HG03354 (cell line): ENCODE measurements around the gene DAZ3.
"Not testable (repeated sequence)": the region's sequence is repeated elsewhere in the genome, so short reads cannot be mapped to it uniquely, and the experiment has no call there.

Experiments
- ATAC-seq: cut with Tn5 transposase; IDR thresholded peaks from one replicate; pipeline ENCODE4 v1.9.1; 2021; ENCODE audit warnings: mild to moderate bottlenecking; ENCODE audit not compliant: unreplicated experiment, poor library complexity, severe bottlenecking

Gene DAZ3, protein sequence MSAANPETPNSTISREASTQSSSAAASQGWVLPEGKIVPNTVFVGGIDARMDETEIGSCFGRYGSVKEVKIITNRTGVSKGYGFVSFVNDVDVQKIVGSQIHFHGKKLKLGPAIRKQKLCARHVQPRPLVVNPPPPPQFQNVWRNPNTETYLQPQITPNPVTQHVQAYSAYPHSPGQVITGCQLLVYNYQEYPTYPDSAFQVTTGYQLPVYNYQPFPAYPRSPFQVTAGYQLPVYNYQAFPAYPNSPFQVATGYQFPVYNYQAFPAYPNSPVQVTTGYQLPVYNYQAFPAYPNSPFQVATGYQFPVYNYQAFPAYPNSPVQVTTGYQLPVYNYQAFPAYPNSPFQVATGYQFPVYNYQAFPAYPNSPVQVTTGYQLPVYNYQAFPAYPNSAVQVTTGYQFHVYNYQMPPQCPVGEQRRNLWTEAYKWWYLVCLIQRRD

GRCh38 chrY:24813293-24813692 lies at the start of gene DAZ3:
Gene DAZ3 (minus strand): TSS chrY:24813393. CDS start chrY:24813185, 208 bp downstream.
- ATAC-seq = not testable (repeated sequence)

DNA sequence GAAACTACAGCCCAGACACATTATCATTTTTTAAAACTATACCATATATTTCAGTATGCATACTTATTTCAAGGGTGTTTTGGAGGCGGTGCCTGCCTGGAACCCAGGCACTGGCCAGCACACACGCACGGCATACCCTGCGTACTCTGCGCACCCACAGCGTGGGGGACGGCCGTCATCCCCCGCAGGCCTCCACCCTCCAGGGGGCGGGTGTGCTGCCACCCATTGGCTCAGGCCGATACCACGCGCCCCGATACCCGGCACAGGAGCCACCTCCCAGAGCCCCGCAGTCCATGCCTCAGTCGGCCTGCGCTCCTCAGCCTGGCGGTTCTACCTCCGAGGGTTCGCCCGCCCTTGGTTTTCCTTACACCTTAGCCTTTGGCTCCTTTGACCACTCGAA lies 20.4 kb upstream of the DAZ3 start, which contains the start of gene DAZ4:
DAZ4 (plus strand) TSS at position 301 of the 400 bp plus-strand sequence. CDS start 208 bp downstream, outside the sequence.
- not testable (repeated sequence) for ATAC-seq

- ATAC-seq = not testable (repeated sequence)
Measured at GRCh38 chrY:24825069-24825468, 11.9 kb upstream of the DAZ3 start.

DNA sequence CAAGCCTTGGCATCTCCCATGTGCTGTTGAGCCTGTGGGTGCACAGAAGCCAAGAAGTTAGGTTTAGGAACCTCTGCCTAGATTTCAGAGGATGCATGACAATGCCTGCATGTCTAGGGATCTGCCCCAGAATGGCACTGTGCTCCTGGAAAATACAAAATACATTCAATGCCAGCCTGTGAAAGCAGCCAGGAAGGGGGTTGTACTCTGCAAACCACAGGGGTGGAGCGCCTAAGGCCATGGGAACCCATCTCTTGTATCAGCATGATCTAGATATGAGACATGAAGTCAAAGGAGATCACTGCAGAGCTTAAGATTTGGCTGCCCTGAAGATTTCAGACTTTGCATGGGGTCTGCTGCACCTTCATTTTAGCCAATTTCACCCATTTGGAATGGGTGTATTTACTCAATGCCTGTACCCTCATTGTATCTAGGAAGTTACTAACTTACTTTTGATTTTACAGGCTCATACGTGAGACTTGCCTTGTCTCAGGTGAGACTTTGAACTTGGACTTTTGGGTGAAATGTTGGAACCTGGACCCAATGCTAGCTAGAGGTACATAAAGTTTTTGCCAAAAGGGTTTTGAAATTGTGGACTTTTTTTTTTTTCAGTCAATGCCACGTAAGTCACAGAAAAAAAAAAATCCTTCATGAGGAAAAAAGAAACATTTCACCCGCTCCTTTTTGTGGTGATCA lies 11.1 kb upstream of the DAZ3 start:
- not testable (repeated sequence) for ATAC-seq

- not testable (repeated sequence) for ATAC-seq
Measured at GRCh38 chrY:24821836-24822235, 8.6 kb upstream of the DAZ3 start.
